ENCODE results near the gene TMEM17.

The TMEM17 gene

GRCh38 chr2:62506421-62506750 lies 391 bp upstream of the TMEM17 start:
- peak in 1 of 2 donors; percentile 33 for ATAC-seq

- ATAC-seq = no peak
These were observed 766 bp downstream of the TMEM17 start for GRCh38 chr2:62505109-62505749.

GRCh38 chr2:62504657-62505056 lies 1.3 kb downstream of the TMEM17 start:
- ATAC-seq = no peak

- ATAC-seq = no peak
These were observed 4.0 kb downstream of the TMEM17 start for GRCh38 chr2:62501794-62502500.

GRCh38 chr2:62501069-62501468 lies 4.9 kb downstream of the TMEM17 start:
- no peak for ATAC-seq

GRCh38 chr2:62499430-62500060 lies 6.5 kb downstream of the TMEM17 start:
- no peak for ATAC-seq

GRCh38 chr2:62498739-62499138 lies 7.3 kb downstream of the TMEM17 start:
- ATAC-seq = no peak

GRCh38 chr2:62495761-62496160 lies 10.2 kb downstream of the TMEM17 start:
- no peak for ATAC-seq

GRCh38 chr2:62492048-62492447 lies 13.9 kb downstream of the TMEM17 start:
- no peak for ATAC-seq

- ATAC-seq = no peak
These were observed 16.3 kb downstream of the TMEM17 start for GRCh38 chr2:62489702-62490101.

GRCh38 chr2:62489162-62489561 lies 16.8 kb downstream of the TMEM17 start:
- ATAC-seq = no peak

GRCh38 chr2:62486439-62486765 lies 19.6 kb downstream of the TMEM17 start:
- ATAC-seq = no peak

GRCh38 chr2:62485761-62486438 lies 20.1 kb downstream of the TMEM17 start:
- no peak for ATAC-seq

GRCh38 chr2:62482558-62483352 lies 23.2 kb downstream of the TMEM17 start:
- no peak for ATAC-seq

GRCh38 chr2:62479917-62480316 lies 26.1 kb downstream of the TMEM17 start:
- ATAC-seq = no peak

GRCh38 chr2:62478093-62478580 lies 27.9 kb downstream of the TMEM17 start:
- no peak for ATAC-seq

- no peak for ATAC-seq
These were observed 28.4 kb downstream of the TMEM17 start for GRCh38 chr2:62477573-62477972.

- peak in 1 of 2 donors; percentile 27 for ATAC-seq
These were observed 30.6 kb downstream of the TMEM17 start for GRCh38 chr2:62475172-62476011.

- ATAC-seq = no peak
These were observed 31.8 kb downstream of the TMEM17 start for GRCh38 chr2:62474176-62474575.

- ATAC-seq = no peak
These were observed 32.7 kb downstream of the TMEM17 start for GRCh38 chr2:62473246-62473827.

GRCh38 chr2:62472312-62472711 lies 33.7 kb downstream of the TMEM17 start:
- no peak for ATAC-seq
